GM21390 (cell line): ENCODE measurements around the gene ATG4B.

Source experiments
- ATAC-seq: cut with Tn5 transposase; IDR thresholded peaks from one replicate; pipeline ENCODE4 v1.9.1; 2021; ENCODE audit not compliant: unreplicated experiment

The ATG4B gene

DNA sequence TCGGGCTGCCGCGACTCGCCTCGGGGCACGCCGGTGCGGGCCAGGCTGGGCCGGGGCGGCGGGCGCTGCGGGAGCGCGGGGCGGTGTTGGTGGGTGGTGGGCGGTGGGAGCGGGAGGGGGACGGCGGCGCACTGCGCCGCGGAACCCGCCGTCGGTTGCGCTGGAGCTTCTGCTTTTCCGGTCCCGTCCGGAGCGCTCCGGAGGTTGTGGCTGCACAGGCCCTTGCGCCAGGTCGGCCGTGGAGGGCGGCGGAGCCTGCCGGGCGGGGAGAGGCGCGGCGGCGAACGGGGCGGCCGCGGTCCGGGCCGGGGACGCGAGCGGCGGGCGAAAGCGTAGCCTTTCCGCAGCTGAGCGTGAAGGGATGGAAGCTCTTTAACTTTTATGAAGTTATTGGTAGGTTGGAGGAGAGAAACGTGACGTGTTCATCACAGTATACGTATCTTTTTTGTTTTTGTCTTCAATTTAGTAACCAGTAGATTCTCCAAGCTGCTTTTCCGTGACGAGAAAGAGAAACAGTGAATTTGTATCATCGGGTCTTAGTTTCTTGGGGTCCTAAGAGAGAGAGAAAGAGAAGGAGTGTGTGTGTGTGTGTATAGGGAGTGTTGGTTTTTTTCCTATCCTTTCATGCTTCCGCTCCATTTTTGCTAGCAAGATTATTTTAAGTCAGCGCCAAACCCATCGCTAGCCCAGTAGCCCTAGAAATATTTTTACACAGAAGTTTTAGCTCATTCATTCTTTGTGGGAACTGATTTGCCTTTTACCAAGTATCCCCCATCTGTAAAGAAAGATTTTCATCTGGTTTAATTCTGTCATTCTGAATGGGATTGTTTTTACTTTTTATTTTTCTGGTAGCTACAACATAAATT is 535 bp downstream of the ATG4B start:
- ATAC-seq: peak; percentile 16

DNA sequence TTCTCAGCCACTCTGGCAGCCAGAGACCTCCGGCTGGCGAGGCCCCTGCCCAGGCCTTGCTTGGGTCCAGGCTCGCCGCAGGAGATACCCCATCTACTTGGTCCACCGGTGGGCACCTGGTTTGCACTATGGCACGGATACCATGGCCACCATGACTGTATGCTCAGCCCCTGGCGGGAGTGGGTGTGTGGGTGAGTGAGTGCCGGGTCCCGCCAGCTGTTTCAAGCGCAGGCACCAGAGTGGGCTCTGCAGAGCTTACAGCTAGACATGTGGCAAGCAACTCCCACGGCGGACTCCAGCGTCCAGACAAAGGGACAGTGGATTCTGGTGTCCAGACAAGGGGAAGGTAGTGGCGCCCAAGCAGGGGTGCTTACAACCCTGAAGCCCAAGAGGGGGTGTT is 1.4 kb downstream of the ATG4B start:
- no peak for ATAC-seq

DNA sequence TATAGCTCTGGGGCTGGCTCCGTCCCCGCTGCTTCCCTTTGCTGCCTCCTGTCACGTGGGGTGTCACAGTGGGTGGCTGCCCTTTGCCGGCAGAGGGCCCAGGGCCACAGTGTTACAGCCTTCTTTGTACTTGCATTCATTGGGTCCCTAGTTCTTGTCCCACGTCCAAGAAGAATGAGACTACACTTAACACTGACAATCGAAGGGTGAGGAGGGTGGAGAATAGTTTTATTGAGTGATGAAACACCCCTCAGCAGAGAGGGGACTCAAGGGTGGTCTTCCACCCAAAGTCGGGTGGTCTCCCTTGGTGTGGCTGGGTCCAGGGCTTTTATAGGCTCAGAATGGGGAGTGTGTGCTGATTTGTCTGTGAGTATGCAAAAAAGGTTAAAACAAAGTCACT is 1.9 kb downstream of the ATG4B start:
- no peak for ATAC-seq

DNA sequence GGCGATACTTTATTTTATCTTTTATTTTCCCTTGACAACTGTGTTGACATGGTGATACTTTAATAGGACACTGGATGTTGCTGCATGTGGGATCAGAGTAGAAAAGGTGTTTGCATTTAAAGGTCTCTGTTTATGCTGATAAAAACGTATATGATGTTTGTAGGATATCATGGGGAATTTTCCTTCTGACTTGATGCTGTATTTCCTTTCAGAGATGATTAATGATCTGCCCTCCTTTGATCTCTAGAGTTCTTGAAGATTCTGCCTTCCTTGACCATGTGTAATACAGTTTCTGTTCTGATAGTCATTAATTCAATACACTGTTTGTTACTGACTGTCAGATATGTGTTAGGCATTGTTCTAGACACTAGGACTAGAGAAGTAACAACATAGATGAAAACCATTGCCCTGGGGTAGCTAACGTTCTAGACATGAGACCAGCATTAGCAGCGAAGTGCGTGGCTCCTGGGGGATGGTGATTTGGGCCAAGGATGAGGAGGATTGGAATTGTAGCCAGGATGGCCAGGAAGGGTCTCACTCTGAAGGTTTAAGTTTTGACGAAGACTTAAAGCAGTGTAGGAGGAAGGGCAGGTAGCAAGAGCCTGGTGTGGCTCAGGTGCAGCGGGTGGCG is 2.8 kb downstream of the ATG4B start:
- no peak for ATAC-seq

DNA sequence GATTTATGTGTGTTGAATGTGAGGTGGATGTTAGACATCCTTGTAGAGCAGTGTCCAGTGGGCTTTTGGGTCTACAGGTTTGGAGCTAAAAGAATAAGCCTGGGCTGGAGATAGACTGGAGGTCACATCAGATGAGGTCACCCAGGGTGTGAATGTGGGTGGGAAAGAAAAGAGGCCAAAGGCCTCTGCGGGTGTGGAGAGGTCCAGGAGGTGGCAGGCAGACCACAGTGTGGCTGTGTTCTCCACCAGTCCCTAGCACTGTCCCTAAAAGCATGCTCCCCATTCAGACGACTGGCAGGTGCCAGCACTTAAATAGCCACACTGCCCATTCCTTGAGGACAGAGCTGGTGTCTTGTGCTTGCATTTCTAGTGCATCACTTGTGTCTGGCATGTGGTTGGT is 4.1 kb downstream of the ATG4B start:
- no peak for ATAC-seq

DNA sequence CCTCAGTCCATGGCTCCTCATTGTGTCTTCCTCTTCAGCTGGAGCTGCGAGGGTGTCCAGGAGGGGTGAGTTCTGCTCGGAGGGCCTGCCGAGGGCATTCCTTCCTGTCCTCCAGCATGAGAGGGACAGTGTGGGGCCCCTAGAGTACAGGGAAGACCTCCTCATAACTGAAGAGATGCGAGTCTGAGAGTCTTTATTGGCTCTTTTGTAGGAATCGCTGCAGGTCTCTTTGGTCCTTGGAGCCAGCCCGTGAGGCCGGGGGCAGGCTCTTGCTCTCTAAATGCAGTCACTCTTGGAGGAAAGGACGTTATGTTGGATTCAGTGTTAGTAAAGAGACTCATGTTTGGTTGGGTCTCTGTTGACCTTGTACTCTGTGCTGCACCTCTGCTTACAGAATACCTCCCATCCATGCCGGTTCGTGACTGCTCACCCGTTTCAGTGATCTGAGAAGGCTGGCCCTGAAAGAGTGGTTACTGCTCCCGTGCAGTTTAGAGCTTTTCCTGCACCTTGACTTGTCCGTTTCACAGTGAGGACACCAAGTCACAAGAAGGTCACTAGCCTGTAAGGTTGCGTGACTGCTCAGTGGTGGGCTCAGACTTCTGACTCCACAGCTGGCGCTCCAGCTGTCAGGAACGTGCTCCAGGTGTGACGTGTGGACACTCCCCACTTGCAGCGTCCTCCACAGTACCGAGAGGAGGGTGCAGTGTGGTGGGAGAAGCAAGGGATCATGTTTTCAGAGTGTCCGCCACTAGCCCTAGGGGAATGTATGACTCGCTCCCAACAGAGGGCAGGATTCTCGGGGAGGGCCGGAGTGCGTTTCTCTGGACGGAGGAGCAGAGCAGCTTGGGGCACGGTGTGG is 7.8 kb downstream of the ATG4B start:
- no peak for ATAC-seq

DNA sequence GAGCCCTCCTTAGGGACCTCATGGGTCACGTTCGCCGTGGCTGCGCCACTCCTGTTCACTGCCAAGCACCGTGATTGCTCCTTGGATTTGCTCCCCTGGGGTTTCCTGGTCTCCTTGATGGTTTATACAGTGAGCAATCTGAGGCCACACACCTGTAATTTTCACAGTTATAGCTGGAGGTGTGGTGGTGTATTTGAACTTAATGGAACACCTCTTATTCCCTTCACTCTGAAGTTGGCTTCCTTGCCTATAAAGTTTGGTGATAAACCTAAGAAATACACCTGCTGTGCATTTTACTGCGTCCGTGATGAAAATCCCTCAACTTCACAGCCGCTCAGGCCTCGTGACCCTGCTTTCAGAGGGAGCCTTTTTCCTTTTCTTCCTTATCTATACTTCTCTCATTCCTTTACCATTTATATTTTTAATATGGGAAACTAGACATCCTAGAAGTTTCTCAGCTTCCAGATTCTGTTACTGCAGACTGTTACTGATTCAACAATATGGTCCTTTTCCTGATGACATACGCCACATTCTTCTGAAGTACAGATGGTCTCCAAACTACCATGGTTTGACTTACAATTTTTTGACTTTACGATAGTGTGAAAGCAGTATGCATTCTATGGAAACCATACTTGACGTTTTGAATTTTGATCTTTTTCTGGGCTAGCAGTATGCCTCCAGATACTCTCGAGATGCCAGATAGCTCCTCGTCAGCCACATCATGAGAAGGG is 8.6 kb downstream of the ATG4B start:
- no peak for ATAC-seq

DNA sequence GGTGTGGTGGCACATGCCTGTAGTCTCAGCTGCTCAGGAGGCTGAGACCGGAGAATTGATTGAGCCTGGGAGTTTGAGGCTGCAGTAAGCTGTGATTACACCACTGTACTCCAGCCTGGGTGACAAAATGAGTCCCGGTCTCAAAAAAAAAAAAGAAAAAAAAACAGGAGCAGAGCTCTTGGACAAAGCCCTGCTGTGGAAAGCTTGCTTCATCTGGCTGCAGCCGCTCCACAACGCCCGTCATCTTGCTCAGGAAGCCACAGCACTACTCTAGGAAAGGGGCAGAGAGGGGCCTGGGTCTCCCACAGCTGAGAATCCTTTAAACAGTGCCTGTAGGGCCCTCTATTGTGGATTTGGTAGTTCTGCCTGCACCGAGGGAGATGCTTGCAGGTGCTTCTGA is 11.0 kb downstream of the ATG4B start:
- no peak for ATAC-seq

DNA sequence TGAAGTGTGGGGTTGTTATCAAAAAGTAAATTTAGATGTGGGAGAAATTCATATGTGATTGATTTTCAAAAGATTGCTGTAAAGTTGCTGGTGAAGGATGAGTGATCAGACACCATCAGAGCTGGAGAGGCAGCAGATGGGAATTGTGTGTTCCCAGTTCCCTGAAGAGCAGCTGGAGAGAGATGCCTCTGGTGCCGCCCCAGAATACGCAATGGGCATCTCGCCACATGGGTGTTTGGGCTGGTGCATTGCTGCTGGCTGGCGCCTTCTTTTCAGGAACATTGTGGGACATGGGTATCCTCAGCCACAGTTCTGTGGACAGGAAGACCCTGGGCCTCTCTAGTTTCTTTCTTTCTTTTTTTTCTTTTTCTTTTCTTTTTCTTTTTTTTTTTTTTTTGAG is 11.9 kb downstream of the ATG4B start:
- ATAC-seq: no peak

DNA sequence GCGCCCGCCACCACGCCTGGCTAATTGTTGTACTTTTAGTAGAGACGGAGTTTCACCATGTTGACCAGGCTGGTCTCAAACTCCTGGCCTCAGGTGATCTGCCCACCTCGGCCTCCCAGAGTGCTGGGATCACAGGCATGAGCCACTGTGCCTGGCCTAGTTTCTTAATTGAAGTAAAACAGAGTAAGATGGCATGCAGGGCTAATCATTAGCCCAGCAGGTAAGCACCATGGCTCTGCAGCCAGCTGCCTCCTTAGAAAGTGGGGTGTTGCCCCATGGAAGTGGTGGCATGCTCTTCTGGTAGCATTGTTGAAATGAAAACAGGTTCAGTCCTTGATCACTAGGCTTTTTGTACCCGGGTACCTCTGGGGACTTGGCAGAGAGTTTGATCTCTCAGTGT is 12.4 kb downstream of the ATG4B start:
- ATAC-seq: no peak

DNA sequence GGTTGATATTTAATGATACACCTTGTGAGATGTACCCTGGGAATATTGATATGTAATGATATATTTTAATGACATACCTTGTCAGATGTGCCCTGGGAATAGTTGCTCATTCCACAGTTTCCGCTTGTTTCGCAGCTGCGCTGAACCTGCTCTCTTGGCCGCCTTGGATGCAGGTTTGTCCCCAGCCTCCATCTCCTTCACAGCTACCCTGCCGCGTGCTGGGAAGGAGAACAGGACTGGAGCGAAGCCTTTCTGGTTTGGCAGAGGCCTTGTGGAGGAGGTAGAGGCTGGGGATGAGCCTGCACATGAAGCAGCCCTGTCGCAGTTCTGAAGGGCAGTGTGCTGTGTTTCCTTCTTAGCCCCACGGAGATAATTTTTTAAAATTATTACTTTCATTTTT is 14.6 kb downstream of the ATG4B start:
- ATAC-seq: no peak

DNA sequence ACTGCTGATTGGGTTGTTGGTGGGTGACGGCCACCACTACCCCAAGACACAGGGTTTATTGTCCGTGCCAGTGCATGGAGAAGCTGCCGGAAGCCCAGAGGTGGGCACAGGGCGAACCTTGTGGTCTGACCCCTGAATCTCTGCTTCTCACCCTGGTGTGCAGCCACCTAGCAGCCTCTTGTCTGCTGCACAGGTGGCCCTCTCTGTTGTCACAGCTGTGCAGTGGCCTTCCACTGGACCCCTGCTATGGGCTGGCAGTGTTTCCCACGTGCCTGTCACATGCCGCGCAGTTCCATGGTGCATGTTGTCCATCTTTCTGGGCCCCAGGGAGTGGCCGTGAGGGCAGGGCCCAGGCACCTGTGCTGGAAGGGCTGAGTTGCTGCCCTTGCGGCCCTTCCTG is 15.2 kb downstream of the ATG4B start:
- ATAC-seq: no peak

DNA sequence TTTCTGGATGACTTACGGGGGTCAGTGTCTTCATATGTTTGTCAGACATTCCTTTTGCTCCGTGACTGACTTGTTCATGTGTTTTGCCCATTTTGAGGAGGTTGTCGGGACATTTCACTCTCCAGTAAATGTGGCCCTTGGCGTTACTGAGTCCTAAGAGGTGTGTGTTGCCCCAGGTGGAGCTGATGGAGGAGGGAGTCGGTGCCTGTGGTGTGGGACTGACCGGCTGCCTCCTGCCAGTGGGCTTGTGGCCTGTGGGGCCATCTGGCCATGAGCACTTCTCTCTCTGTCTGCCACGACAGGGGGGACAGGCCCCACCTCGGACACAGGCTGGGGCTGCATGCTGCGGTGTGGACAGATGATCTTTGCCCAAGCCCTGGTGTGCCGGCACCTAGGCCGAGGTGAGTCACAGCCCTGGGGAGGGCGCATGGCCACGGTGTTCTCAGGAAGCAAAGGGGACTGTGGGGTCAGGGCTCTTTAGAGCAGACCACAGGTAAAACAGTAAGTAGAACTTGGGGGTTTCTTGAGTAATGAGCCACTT is 15.8 kb downstream of the ATG4B start:
- ATAC-seq: no peak

DNA sequence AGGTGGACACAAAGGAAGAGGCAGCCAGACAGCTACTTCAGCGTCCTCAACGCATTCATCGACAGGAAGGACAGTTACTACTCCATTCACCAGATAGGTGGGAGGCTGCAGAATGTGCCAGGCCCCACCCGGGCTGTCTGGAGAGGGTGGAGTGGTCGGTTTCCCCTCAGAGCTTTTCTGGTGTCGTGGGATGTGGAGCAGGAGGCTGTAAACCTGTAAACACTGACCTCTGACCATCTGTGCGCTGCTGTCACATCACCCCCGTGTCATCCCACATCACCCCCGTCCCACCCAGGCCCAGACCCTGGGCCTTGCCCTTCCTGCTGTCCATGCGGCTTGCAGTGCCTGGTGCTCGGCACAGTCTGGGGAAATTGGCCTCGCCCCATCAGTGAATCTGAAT is 17.1 kb downstream of the ATG4B start:
- no peak for ATAC-seq

DNA sequence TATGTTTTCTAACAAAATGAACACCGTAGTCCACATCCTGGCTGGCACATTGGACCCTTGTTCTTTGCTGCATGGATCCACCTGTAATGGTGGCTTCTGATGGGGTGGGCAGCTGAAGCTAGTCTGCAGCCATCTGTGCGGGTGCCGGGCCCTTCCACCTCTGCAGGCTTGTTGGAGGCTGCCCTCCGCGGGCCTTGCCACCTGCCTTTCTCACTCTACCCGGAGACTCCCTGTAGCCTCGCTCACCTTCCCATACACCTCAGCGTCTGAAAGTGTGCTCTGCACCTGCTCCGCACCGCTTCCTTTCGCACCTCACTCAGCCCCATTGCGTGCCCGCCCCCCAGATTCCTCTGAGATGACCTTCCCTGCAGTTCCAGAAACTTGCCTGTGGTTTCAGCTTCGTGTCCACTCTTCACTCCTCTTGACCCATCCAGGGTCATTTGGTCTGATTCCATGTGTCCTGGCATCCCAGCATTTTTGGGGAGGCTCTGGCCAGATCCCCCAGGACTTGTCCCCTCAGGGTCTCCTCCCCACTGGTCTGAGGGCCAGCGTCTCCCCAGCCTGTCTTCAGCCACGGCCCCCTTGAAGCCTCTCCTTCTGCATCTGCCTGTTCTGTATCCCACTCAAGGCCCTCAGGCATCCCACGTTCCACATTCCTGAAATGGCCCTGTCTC is 18.2 kb downstream of the ATG4B start:
- no peak for ATAC-seq

DNA sequence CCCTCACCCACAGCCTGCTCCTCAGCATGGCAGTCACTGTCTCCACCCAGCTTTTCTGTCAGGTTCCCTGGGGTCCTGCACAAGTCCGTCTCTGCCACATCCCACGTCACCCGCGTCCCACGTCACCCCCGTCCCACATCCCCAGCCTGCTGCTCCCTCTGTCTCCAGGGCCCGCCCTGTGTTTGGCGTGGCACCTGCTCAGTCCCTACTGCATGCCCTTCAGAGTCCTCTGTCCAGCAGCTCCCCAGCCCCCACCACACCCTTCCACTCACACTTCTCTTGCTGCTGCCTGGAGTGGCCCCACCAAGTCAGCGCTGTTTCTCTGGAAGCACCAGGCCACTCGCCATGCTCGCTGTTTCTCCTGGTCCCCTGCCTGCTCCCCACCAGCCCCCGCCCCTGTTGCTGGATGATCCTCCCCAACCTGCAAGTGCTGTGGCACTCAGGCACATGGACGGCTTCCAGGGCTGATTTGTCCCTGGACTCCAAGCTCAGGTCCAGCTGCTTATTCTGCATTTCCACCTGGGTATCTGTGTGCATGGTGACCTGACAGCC is 18.8 kb downstream of the ATG4B start:
- no peak for ATAC-seq

DNA sequence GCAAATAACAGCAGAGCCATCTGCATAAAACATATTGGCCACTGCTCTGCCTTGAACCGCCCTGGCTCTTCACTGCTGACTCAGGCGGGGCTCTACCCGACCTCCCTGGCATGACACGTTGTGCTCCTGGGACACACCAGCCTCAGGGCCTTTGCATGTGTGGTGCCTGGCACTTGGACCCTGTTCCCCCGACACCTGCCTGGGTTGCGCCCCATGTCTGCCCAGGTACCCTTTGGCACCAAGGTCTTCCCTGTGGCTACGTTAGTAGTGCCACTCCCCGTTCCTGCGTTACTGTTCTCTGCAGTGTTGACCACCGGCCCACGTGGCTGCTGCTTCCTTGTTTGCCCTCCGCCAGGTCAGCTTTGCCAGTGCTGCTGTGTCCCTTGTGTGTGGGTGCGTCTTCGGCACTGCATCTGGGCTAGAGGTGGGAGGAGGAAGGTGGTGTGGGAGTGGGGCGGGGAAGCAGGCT is 20.3 kb downstream of the ATG4B start:
- ATAC-seq: no peak

DNA sequence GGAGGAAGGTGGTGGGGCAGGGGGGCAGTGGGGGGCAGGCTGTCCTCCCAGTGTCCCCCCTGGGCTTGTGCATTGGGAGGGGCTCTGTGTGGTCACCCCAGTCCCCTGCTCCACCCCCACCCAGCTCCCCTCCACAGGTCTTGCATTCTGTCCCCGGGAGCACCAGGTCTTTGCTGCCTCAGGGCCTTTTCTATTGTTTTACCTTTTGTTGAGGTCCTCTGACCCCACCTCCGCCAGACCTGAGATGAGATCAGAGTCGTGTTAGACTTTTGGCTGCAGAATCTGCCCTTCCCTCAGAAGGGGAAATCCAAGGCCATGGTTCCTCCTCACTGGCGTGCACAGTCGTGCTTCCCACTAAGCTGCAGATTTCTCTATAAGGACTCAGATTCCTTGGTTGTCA is 20.8 kb downstream of the ATG4B start:
- ATAC-seq: no peak

DNA sequence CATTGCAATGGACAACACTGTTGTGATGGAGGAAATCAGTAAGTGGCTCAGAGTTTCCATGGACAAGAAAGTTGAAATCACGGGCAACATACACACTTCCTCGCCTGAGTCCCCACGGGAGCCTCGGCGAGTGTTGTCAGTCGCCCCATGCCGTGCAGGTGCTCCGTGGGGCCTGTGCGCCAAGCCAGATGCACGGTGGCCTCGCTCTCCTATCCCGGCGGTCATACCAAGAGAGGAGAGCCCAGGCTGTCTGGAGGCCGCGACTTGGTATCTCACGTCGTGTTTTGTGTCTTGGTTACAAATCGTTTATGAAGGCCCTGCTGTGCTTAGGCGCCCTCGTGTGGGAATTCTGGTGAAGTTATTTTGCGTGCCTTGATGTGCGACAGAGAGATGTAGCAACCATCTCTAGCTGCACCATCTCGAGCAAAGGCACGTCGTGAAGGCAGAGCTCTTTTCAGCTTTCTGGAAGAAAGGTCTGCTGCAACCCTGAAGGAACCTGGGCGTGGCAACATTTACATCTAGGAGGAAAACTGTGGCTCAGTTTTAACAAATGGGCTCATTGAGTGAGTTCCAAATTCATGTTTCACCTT is 21.8 kb downstream of the ATG4B start:
- no peak for ATAC-seq
